Natural killer cell (primary cell): ENCODE results near the gene EPS15. TPM values are rescaled to one million over a fixed set of nuclear protein-coding genes. Genes with fewer than 3 reads are reported as not detected.
"Not testable (repeated sequence)": the region's sequence is repeated elsewhere in the genome, so short reads cannot be mapped to it uniquely, and the experiment has no call there.

Experiments
- ATAC-seq, 3 donors: fragments of 150-1000 bp in 2 of 3; fragments of 200-7000 bp in 1 of 3; cut with Tn5 transposase; 1 replicate in 1 of 3; 2 replicates in 2 of 3; pipeline ENCODE4 v1.10.0; 2021; ENCODE audit warnings: mild to moderate bottlenecking in 2 of 3, moderate library complexity in 2 of 3
- DNase-seq, 2 donors: peaks; one replicate each; pipeline versions ENCODE4 v3.0.0 to v3.0.0-alpha.2; 2013 to 2021; ENCODE audit warnings: mixed read lengths in 1 of 2
- H3K27ac ChIP-seq: one replicate; pipeline ENCODE4 v1.5.1; 2013; ENCODE audit warnings: mild to moderate bottlenecking, low read length
- H3K27me3 ChIP-seq: one replicate; pipeline ENCODE4 v1.6.1; 2013; ENCODE audit warnings: low read length; ENCODE audit not compliant: control insufficient read depth, insufficient read depth
- H3K36me3 ChIP-seq: one replicate; pipeline ENCODE4 v1.6.1; 2013; ENCODE audit warnings: low read length; ENCODE audit not compliant: control insufficient read depth, insufficient read depth
- H3K4me1 ChIP-seq: one replicate; pipeline ENCODE4 v1.6.1; 2013; ENCODE audit warnings: low read length; ENCODE audit not compliant: control insufficient read depth, insufficient read depth
- H3K4me3 ChIP-seq: one replicate; pipeline ENCODE4 v1.5.1; 2013; ENCODE audit warnings: low read length
- H3K9me3 ChIP-seq: one replicate; pipeline ENCODE4 v1.6.1; 2013; ENCODE audit warnings: low read length; ENCODE audit not compliant: control insufficient read depth, insufficient read depth
- H3K27ac Mint-ChIP-seq, 2 donors: one replicate each; pipeline ENCODE4 v1.8.0; 2022; ENCODE audit warnings: mild to moderate bottlenecking in 2 of 2, mixed read lengths in 2 of 2, moderate library complexity in 1 of 2
- H3K27me3 Mint-ChIP-seq, 2 donors: one replicate each; pipeline ENCODE4 v1.8.0; 2022; ENCODE audit warnings: low read depth in 2 of 2, mixed read lengths in 2 of 2
- H3K36me3 Mint-ChIP-seq: one replicate; pipeline ENCODE4 v1.8.0; 2022; ENCODE audit warnings: mixed read lengths
- H3K4me1 Mint-ChIP-seq, 2 donors: one replicate each; pipeline ENCODE4 v1.8.0; 2022; ENCODE audit warnings: mixed read lengths in 2 of 2
- H3K4me3 Mint-ChIP-seq: one replicate; pipeline ENCODE4 v1.8.0; 2022; ENCODE audit warnings: mild to moderate bottlenecking, moderate library complexity, mixed read lengths
- H3K9me3 Mint-ChIP-seq, 2 donors: one replicate each; pipeline ENCODE4 v1.8.0; 2022; ENCODE audit warnings: mixed read lengths in 2 of 2
- WGBS: methylation state at CpG from one replicate; pipeline ENCODE4 v1.1.7; 2013; ENCODE audit warnings: missing lambda C conversion rate; ENCODE audit not compliant: insufficient coverage; 5-methylcytosine and 5-hydroxymethylcytosine counted together
- intact Hi-C: fragments of 100-400 bp; cut with micrococcal nuclease; formaldehyde crosslinking; loops from one replicate; pipeline ENCODE4 v1.14.2; 2022
- total RNA-seq, 4 donors: library from RNA; stranded (reverse); fragments of 120-200 nt in 1 of 4; gene quantifications; one replicate each; pipeline versions ENCODE4 v1.2.3 to v1.2.4, GENCODE V29; 2013 to 2022
- TF ChIP-seq, protein P1 (sequence below): fragments of 200-600 bp; IDR thresholded peaks from one replicate; pipeline ENCODE4 v1.8.0; 2022; ENCODE audit warnings: antibody characterized with exemption

The EPS15 gene
- total RNA-seq, 3 donors from 2014 or later (not counting 1 experiment from before 2014, with no cell fraction given), result 92.7 to 127 (median 93.5) TPM

DNA sequence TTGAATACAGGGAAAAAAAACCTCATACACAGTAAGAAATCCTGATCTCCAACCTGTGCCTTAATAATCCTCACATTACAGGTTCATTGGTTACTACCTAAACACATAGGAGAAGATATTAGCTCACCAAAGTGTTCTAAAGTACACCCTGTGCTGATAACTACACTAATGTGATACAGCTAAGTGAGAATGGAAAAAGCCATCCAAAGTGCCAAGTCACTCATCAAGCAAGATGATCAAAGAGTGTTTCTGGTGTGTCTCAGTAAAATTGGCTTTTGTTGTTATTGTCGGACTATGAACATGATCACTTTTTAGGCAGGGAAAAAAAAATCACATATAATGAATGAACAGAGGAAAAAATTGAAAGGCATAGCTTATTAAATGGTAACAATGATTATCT lies 31.4 kb downstream of the EPS15 start:
- peaks cover 43 to 48% of the 10 kb centered on the region in 2 donors for H3K4me1 Mint-ChIP-seq
- no peak for ATAC-seq
- no peaks in the 10 kb centered on the region for H3K27me3 ChIP-seq
- H3K4me1 ChIP-seq, result peaks cover 16% of the 10 kb centered on the region
- no peak overlapping the region for H3K4me3 Mint-ChIP-seq
- H3K36me3 Mint-ChIP-seq, result no peaks in the 10 kb centered on the region
- no peak overlapping the region for H3K27ac ChIP-seq
- no peak overlapping the region for H3K27ac Mint-ChIP-seq
- H3K9me3 ChIP-seq, result no peaks in the 10 kb centered on the region
- no peaks in the 10 kb centered on the region for H3K36me3 ChIP-seq
- DNase-seq, result no peak
- H3K9me3 Mint-ChIP-seq, result no peaks in the 10 kb centered on the region
- H3K27me3 Mint-ChIP-seq, result no peaks in the 10 kb centered on the region
- intact Hi-C loops, result no loop called here
- no peak overlapping the region for H3K4me3 ChIP-seq
- TF ChIP-seq, protein P1, sequence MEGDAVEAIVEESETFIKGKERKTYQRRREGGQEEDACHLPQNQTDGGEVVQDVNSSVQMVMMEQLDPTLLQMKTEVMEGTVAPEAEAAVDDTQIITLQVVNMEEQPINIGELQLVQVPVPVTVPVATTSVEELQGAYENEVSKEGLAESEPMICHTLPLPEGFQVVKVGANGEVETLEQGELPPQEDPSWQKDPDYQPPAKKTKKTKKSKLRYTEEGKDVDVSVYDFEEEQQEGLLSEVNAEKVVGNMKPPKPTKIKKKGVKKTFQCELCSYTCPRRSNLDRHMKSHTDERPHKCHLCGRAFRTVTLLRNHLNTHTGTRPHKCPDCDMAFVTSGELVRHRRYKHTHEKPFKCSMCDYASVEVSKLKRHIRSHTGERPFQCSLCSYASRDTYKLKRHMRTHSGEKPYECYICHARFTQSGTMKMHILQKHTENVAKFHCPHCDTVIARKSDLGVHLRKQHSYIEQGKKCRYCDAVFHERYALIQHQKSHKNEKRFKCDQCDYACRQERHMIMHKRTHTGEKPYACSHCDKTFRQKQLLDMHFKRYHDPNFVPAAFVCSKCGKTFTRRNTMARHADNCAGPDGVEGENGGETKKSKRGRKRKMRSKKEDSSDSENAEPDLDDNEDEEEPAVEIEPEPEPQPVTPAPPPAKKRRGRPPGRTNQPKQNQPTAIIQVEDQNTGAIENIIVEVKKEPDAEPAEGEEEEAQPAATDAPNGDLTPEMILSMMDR, result no peak
- 86% methylated on average over 1 of the region's 1 CpG for WGBS

DNA sequence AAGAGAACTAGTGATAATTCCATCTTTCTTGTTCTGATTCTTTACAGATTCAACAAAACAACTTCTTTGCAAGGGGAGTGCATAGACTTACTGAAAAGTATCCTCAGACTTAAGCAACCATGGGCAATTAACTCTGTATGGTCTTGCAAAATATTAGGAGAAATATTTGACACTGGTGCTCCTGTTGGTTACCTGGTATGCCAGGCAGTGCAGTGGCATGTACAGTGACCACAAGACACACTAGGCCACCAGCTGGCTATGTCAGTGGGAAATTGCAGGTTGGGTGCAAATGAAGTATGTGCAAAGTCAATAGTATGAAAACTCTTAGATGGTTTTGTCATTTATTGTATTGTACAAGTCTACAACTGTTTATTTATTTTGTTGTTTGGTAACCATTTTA lies 34.5 kb downstream of the EPS15 start:
- Histone ChIP-seq H3K9me3 (no peaks in the 10 kb centered on the region), H3K4me3 (no peak overlapping the region), H3K36me3 (peaks cover under 1% of the 10 kb centered on the region), H3K4me1 (no peaks in the 10 kb centered on the region), H3K27me3 (no peaks in the 10 kb centered on the region), H3K27ac (no peak overlapping the region)
- Mint-ChIP-seq H3K4me1 (peaks cover 32 to 44% of the 10 kb centered on the region in 2 donors), H3K36me3 (peaks cover 4% of the 10 kb centered on the region), H3K27ac (no peak overlapping the region), H3K4me3 (no peak overlapping the region), H3K27me3 (no peaks in the 10 kb centered on the region), H3K9me3 (no peaks in the 10 kb centered on the region)
- peak in 1 of 3 donors; percentile 26 for ATAC-seq
- TF ChIP-seq, protein P1, result no peak
- intact Hi-C loops, result no loop called here
- DNase-seq, result no peak

DNA sequence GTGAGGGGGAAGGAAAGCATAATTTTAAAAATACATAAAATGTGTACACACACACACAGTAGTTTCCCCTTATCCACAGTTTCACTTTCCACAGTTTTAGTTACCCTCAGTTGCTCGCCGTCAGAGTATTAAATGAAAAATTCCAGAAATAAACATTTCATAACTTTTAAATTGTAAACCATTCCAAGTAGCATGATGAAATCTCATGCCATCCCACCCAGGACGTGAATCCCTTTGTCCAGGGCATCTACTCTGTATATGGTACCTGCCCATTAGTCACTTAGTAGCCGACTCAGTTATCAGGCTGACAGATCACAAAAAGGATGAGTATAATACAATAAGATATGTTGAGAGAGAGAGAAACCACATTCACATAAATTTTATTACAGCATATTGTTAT lies 36.2 kb downstream of the EPS15 start:
- DNase-seq (no peak), ATAC-seq (no peak)
- no peak overlapping the region for H3K27ac ChIP-seq
- Mint-ChIP-seq H3K36me3 (peaks cover 14% of the 10 kb centered on the region), H3K27ac (no peak overlapping the region), H3K4me3 (no peak overlapping the region), H3K4me1 (peaks cover 32 to 46% of the 10 kb centered on the region in 2 donors), H3K27me3 (no peaks in the 10 kb centered on the region), H3K9me3 (peaks cover 0 to 4% of the 10 kb centered on the region in 2 donors)
- H3K4me3 ChIP-seq, result no peak overlapping the region
- 82% methylated on average over 3 of the region's 4 CpGs for WGBS
- H3K27me3 ChIP-seq, result no peaks in the 10 kb centered on the region
- H3K36me3 ChIP-seq, result peaks cover 4% of the 10 kb centered on the region
- H3K4me1 ChIP-seq, result no peaks in the 10 kb centered on the region
- TF ChIP-seq, protein P1, result no peak
- H3K9me3 ChIP-seq, result no peaks in the 10 kb centered on the region
- intact Hi-C loops, result no loop called here

DNA sequence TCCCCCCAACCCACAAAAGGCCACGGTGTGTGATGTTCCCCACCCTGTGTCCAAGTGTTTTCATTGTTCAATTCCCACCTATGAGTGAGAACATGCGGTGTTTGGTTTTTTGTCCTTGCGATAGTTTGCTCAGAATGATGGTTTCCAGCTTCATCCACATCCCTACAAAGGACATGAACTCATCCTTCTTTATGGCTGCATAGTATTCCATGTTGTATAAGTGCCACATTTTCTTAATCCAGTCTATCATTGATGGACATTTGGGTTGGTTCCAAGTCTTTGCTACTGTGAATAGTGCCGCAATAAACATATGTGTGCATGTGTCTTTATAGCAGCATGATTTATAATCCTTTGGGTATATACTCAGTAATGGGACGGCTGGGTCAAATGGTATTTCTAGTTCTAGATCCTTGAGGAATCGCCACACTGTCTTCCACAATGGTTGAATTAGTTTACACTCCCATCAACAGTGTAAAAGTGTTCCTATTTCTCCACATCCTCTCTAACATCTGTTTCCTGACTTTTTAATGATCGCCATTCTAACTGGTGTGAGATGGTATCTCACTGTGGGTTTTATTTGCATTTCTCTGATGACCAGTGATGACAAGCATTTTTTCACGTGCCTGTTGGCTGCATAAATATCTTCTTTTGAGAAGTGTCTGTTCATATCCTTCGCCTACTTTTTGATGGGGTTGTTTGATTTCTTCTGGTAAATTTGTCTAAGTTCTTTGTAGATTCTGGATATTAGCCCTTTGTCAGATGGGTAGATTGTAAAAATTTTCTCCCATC lies 44.0 kb downstream of the EPS15 start:
- WGBS, result 78% methylated on average over 7 of the region's 9 CpGs

More for the DNA sequence above, 44.0 kb downstream of the EPS15 start:
- H3K4me1 ChIP-seq, intact Hi-C loops, DNase-seq, H3K4me3 Mint-ChIP-seq, H3K4me3 ChIP-seq, H3K27ac ChIP-seq, ATAC-seq, H3K27me3 ChIP-seq, H3K9me3 ChIP-seq, H3K27me3 Mint-ChIP-seq, H3K9me3 Mint-ChIP-seq: not testable (repeated sequence)
- Mint-ChIP-seq H3K36me3 (peaks cover 14% of the 10 kb centered on the region), H3K4me1 (peaks cover 47 to 56% of the 10 kb centered on the region in 2 donors), H3K27ac (peak overlapping the region; percentile 17 to 50)
- H3K36me3 ChIP-seq, result peaks cover 17% of the 10 kb centered on the region
